ENCODE measurements around the gene CACNA2D1.

CACNA2D1 gene

GRCh38 chr7:82331234-82331633, 112.3 kb downstream of the CACNA2D1 start:
- no peak for DNase-seq

GRCh38 chr7:82330706-82331215, 112.8 kb downstream of the CACNA2D1 start:
- no peak for DNase-seq

GRCh38 chr7:82327898-82328297, 115.7 kb downstream of the CACNA2D1 start:
- DNase-seq: no peak

GRCh38 chr7:82325416-82325815, 118.2 kb downstream of the CACNA2D1 start:
- no peak for DNase-seq

GRCh38 chr7:82323806-82324205, 119.8 kb downstream of the CACNA2D1 start:
- no peak for DNase-seq

GRCh38 chr7:82319674-82320118, 123.9 kb downstream of the CACNA2D1 start:
- DNase-seq: no peak

GRCh38 chr7:82318786-82319185, 124.8 kb downstream of the CACNA2D1 start:
- DNase-seq: no peak

GRCh38 chr7:82317760-82318159, 125.8 kb downstream of the CACNA2D1 start:
- DNase-seq: no peak

GRCh38 chr7:82317257-82317721, 126.3 kb downstream of the CACNA2D1 start:
- no peak for DNase-seq

- DNase-seq: no peak
Observed at GRCh38 chr7:82313269-82313668, 130.3 kb downstream of the CACNA2D1 start.

GRCh38 chr7:82312646-82313045, 130.9 kb downstream of the CACNA2D1 start:
- no peak for DNase-seq

- DNase-seq: no peak
Observed at GRCh38 chr7:82305347-82306005, 138.1 kb downstream of the CACNA2D1 start.

- no peak for DNase-seq
Observed at GRCh38 chr7:82294865-82295264, 148.7 kb downstream of the CACNA2D1 start.

- DNase-seq: no peak
Observed at GRCh38 chr7:82294382-82294784, 149.2 kb downstream of the CACNA2D1 start.

- no peak for DNase-seq
Observed at GRCh38 chr7:82293467-82293866, 150.1 kb downstream of the CACNA2D1 start.

- DNase-seq: no peak
Observed at GRCh38 chr7:82291931-82292330, 151.6 kb downstream of the CACNA2D1 start.

- no peak for DNase-seq
Observed at GRCh38 chr7:82289889-82290288, 153.7 kb downstream of the CACNA2D1 start.

- no peak for DNase-seq
Observed at GRCh38 chr7:82289152-82289535, 154.4 kb downstream of the CACNA2D1 start.

- no peak for DNase-seq
Observed at GRCh38 chr7:82286798-82287140, 156.8 kb downstream of the CACNA2D1 start.

- DNase-seq: no peak
Observed at GRCh38 chr7:82286096-82286797, 157.3 kb downstream of the CACNA2D1 start.

- no peak for DNase-seq
Observed at GRCh38 chr7:82284936-82285519, 158.5 kb downstream of the CACNA2D1 start.

GRCh38 chr7:82275342-82275741, 168.2 kb downstream of the CACNA2D1 start:
- no peak for DNase-seq

GRCh38 chr7:82274681-82275080, 168.9 kb downstream of the CACNA2D1 start:
- DNase-seq: no peak

- no peak for DNase-seq
Observed at GRCh38 chr7:82273886-82274285, 169.7 kb downstream of the CACNA2D1 start.
